Fibroblast of pulmonary artery (primary cell): Measurements from ENCODE around the gene PATZ1.

Experiments used
- DNase-seq: peaks from one replicate; pipeline ENCODE4 v3.0.0-alpha.2; 2010; ENCODE audit warnings: low read depth
- H3K4me3 ChIP-seq: replicated peaks from 2 replicates; pipeline ENCODE4 v1.5.1; 2011; ENCODE audit warnings: low read depth, mild to moderate bottlenecking, control low read depth, low read length, moderate library complexity
- CTCF ChIP-seq: IDR thresholded peaks from 2 replicates; pipeline ENCODE4 v1.5.1; 2011; ENCODE audit warnings: mild to moderate bottlenecking, control low read depth, low read length, inconsistent platforms; ENCODE audit errors: missing control alignments

PATZ1 gene

GRCh38 chr22:31346255-31346732, at the start of gene PATZ1:
Gene PATZ1 (minus strand): TSS chr22:31346346. CDS start chr22:31345602, 744 bp downstream.
- DNase-seq: peak; percentile 81
- no peak for TF ChIP-seq CTCF
- H3K4me3 ChIP-seq: peak within 1 kb of the TSS; percentile 68

GRCh38 chr22:31394326-31394725, 48.2 kb upstream of the PATZ1 start:
- no peak for TF ChIP-seq CTCF
- DNase-seq: no peak
- H3K4me3 ChIP-seq: no peak overlapping the region

- no peak for DNase-seq
- no peak overlapping the region for H3K4me3 ChIP-seq
- no peak for TF ChIP-seq CTCF
Measured at GRCh38 chr22:31393893-31394292, 47.7 kb upstream of the PATZ1 start.

- H3K4me3 ChIP-seq: peak overlapping the region; percentile 12
- peak; percentile 15 for DNase-seq
Measured at GRCh38 chr22:31378651-31379050, 32.5 kb upstream of the PATZ1 start.

- no peak overlapping the region for H3K4me3 ChIP-seq
- no peak for TF ChIP-seq CTCF
- peak; percentile 89 for DNase-seq
Measured at GRCh38 chr22:31378123-31378522, 32.0 kb upstream of the PATZ1 start.

- TF ChIP-seq CTCF: no peak
- peak; percentile 70 for DNase-seq
- H3K4me3 ChIP-seq: no peak overlapping the region
Measured at GRCh38 chr22:31377612-31378011, 31.5 kb upstream of the PATZ1 start.

GRCh38 chr22:31367426-31367825, 21.3 kb upstream of the PATZ1 start:
- DNase-seq: no peak
- TF ChIP-seq CTCF: no peak
- H3K4me3 ChIP-seq: no peak overlapping the region
